NOMO-1 treated with dmso at 0.1 percent for 144 hours (cell line): ENCODE data around the gene INSRR.

Source experiments
- DNase-seq: peaks from one replicate; lab custom pipeline; 2025; ENCODE audit not compliant: unreplicated experiment; lab: John Stamatoyannopoulos, UW

Gene INSRR

GRCh38 chr1:156894711-156895454 lies 36.0 kb upstream of the INSRR start:
- DNase-seq: no peak

GRCh38 chr1:156894001-156894400 lies 35.1 kb upstream of the INSRR start:
- no peak for DNase-seq

DNA sequence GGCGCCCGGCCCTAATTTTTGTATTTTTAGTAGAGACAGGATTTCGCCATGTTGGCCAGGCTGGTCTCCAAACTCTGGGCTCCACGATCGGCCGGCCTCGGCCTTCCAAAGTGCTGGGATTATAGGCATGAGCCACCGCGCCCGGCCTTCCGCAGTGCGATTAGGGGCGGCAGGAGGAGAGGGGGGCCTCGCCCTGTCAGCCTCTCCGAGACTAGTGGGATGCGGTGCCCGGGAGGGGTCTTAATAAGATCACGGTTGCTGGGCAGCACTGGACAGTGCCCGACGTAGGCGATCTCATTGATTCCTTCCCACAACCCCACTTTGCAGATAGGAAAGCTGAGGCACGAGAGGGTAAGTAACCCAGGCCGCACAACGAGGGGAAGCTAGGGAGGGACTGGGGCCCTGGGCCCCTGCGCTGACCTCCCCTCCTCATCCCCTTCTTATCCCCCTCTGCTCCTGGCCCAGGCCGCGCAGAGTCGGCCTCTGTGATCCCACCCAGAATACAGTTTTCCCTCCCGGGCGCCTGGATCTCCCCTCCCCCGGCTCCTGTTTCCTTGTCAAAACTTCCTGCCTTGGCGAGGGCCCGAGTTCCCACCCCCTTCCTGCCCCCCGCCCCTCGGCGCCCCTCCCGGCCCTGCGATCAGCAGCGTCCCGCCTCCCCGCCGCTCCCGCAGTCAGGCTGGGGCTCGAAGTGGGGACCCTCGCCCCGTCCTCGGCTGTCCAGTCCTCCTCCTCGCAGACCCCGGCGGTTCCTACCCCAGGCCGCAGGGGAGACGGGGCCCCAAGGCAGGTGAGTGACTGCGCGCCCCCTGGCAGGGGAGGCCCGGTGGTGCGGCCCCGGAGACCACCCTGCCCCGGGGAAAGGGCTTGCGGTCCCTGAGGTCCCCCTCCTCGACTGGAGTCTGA lies 34.4 kb upstream of the INSRR start, which contains the start of gene PEAR1:
PEAR1 (plus strand) TSS at position 671 of the 906 bp plus-strand sequence. CDS start 10,209 bp downstream, outside the sequence.
- no peak for DNase-seq

DNA sequence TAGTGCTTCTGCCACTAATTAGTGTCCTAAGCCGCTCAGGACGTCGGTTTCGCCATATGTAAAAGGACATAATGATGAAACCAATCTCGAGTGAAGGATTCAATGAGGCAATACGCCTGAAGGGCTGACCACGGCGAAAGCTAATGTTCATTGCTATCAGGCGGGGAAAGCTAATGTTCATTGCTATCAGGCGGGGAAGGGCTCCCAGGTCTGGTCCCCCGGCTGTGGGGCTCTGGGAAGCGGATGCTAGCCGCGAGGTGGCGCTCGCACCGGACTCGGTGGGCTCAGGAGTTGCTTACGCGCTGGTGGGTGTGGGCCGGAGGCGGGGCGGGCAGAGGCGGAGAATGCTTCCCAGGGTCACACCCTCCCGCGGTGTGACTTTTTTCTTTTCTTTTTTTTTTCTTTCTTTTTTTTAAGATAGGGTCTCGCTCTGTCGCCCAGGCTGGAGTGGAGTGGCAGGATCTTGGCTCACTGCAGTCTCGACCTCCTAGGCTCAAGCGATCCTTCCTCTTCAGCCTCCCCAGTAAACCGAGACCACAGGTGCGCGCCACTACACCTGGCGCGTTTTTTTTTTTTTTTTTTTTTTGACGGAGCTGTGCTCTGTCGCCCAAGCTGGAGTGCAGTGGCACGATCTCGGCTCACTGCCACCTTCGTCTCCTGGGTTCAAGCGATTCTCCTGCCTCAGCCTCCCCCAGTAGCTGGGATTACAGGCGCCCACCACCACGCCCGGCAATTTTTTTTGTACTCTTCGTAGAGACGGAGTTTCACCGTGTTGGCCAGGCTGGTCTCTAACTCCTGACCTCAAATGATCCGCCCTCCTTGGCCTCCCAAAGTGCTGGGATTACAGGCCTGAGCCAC lies 33.5 kb upstream of the INSRR start:
- peak; percentile 77 for DNase-seq

DNA sequence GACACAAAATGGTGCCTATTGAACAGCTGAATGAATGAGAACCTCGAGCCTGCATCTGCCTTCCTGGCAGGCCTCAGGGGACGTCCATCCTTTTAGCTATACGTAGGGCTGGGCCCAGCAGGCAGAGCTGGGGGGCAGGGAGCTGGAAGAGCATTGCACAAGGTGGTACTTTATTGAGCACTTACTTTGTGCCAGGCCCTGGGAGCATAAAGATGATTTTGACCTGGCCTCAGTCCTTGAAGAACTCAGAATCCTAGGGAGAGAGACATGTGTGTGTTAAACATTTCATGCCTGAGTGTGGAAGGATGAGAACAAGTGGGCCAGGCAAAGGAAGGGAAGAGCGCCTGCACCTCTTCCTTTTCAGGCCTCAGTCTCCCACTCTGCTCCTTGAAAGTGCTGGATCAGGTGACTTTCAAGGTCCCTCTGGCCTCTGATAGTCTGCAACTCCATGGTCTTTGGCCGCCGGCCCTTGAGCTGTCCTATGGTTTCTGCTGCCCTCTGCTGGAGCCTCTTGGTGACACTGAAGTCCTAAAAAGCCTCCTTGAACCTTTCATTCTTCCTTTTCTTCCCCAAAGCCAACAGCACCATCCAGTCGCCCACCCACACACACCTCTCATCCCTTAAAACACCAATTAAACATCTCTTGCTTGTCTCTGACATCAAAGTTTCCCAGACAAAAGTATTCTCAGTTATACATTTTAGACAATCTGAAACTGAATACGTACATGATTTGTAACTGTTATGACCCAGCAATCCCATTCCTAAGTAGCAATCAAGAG lies 31.1 kb upstream of the INSRR start:
- DNase-seq: peak; percentile 38

GRCh38 chr1:156887734-156888133 lies 28.8 kb upstream of the INSRR start:
- no peak for DNase-seq

DNA sequence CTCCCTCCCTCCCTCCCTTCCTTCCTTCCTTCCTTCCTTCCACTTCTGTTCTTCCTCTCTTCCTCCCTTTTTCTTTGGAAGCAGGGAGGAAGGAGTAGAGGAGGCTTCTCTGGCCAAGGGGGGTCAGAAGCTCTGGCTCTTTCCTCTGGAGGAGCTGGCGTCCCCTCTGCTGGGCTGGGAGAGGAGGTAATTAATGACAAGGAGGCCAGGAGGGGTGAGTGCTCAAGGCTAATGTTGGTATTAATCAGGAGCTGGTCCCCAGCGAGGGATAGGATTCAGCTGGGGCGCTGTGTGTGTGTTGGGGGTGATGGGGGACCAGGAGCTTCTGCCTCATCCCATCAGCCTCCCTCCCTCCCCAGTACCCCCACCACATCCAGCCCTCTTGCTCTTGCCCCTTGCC lies 28.4 kb upstream of the INSRR start:
- DNase-seq: no peak

DNA sequence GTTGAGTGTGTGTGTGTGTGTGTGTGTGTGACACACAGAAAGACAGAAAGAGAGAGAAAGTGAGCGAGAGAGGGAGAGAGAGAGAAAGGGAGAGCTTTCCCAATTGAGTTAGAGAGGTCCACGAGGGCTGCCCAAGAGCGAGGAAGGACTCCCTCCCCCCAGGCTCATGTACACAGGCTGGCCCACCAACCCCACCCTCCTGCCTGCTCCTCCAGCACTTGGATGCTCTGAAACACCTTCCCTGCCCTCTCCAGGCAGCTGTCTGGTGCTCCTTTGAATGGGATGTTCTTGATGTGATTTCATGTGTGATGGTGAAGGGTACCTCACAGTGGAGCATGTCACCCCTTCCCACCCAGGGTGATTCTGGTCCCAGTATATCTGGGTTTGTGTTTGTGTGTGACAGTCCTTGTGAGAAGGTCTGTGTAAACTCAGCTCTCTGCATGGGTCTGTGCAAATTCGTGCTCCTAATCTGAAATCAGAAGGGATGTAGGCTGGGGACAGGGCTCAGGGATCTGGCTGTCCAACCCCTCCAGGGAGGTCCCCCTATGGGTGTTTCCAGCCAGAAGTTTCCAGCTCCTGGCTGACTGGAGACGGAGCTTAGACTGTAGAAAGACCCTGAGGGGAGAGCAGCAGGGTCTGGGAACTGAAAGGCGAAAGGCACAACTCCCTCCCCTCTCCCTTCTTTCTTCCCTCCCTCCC lies 27.8 kb upstream of the INSRR start:
- DNase-seq: no peak

- DNase-seq: no peak
Observed at GRCh38 chr1:156885880-156886355, 27.0 kb upstream of the INSRR start.

DNA sequence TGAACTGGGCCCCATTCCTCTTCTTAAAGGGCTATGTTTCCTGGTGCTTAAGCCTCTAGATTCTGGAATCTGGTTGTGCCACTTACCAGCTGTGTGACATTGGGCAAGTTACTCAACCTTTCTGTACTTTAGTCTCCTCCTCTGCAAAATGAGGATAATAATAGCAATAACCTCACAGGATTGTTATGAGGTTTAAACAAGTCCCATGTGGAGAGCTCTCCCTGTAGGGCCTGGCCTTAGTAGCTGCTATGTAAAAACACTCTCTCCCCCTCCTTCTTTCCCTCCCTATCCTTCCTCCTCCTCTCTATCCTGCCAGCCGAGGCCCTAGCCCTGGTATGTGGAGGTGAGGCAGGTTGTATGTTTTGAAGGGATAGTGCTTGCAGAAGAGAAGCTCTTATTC lies 26.4 kb upstream of the INSRR start:
- DNase-seq: no peak

GRCh38 chr1:156884560-156885184 lies 25.8 kb upstream of the INSRR start:
- no peak for DNase-seq

- DNase-seq: no peak
Observed at GRCh38 chr1:156883919-156884318, 25.0 kb upstream of the INSRR start.

DNA sequence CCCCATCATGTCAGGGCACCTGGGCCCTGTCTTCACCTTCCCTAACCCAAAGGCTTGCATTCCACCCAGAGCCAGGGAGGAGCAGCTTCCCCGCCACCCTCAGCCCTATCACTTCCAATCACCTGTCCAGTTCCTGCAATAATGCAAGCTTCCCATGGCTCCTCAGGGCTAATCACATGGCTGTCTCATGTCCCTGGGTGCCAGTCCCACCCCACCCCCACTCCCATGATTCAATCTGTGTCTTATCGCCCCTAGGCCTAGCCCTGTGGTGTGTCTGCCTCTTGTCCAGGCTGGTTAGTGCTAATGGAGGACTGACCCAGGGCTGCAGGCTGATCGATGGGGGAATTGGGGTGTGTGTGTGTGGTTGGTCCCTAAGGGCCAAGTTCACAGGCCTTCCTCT lies 23.6 kb upstream of the INSRR start:
- no peak for DNase-seq

GRCh38 chr1:156881663-156882062 lies 22.7 kb upstream of the INSRR start:
- DNase-seq: no peak

GRCh38 chr1:156881101-156881500 lies 22.2 kb upstream of the INSRR start:
- no peak for DNase-seq

- no peak for DNase-seq
Observed at GRCh38 chr1:156880473-156880872, 21.6 kb upstream of the INSRR start.

GRCh38 chr1:156879876-156880275 lies 21.0 kb upstream of the INSRR start:
- no peak for DNase-seq

DNA sequence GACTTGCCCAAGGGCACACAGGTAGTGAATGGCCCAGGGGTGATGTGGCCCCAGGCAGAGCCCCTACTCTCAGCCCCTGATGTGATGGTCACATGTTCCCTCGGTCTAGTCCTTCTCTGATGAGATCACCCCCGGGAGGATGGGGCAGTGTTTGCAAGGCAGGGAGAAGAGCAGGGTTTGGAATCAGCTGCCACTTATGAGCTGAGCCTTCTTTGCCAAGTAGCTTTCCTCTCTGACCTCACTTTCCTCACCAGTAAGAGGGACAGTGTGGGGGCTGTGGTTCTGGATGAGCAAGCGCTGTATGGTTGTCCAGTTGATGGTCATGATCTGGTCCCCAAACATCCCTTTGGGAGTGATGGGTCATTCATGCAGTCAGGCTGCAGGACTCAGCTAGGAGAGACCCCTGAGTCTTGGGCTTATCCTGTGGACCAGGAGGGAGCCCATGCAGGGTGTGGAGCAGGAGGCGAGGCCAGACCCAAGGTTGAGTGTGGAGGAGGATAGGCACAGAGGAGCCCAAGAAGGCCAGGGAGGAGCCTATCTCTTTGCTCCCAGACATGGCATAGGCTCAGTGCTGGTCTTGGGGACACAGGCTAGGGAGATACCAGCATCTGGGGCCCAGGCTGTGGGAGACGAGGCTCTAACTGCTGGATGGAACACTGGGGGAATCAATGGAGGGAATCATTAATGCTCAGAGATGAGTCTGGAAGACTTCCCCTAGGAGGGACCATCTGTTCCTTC lies 18.7 kb upstream of the INSRR start:
- DNase-seq: no peak

DNA sequence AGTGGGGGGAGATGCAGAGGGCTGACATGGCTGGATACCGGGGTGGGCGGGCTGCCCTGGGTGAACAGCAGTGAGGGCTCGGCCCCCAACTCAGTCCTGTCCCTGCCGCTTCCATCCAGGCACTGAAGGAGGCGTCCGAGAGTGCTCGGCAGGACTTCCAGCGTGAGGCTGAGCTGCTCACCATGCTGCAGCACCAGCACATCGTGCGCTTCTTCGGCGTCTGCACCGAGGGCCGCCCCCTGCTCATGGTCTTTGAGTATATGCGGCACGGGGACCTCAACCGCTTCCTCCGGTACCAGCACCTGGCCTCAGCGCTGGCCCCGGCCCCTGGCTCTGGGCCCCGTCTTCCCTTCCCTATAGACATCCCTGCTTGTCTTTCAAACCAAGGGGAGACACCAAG lies 17.4 kb upstream of the INSRR start:
- no peak for DNase-seq
